HG02870 (cell line): ENCODE measurements around the gene ZMYM2.

ENCODE experiments used
- ATAC-seq: cut with Tn5 transposase; IDR thresholded peaks from one replicate; pipeline ENCODE4 v1.9.1; 2021; ENCODE audit warnings: mild to moderate bottlenecking, moderate library complexity; ENCODE audit not compliant: unreplicated experiment

Gene ZMYM2

GRCh38 chr13:20101467-20102316, 143.2 kb downstream of the ZMYM2 start:
- ATAC-seq, result no peak

- ATAC-seq, result no peak
Observed at GRCh38 chr13:20102525-20103180, 144.1 kb downstream of the ZMYM2 start.

DNA sequence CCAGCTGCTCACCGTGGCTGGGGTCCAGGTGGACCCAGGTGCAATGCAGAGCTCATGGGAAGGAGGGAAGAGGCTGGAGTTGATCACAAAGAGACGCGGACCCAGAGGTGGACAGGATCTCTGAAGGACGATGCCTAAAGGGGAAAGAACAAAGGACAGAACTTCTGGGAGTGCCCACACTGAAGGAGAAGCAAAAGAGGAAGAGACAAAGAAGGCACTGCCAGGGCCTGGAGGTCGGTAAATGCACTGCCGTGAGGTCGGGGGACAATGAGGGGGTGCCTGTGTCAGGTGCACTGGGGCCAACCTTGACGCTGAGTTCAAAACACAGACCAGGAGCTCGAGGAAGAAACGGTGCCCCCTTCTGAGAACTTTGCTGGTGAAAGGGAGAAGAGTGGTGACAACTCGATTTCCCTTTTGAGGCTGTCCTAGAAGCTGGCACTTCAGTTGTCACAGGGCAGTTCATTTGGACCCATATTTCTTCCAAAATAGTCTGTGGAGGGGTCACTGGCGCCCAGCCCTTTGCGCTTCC, 146.7 kb downstream of the ZMYM2 start:
- no peak for ATAC-seq

- no peak for ATAC-seq
Observed at GRCh38 chr13:20106742-20107141, 148.2 kb downstream of the ZMYM2 start.

- ATAC-seq, result no peak
Observed at GRCh38 chr13:20109037-20109436, 150.5 kb downstream of the ZMYM2 start.

DNA sequence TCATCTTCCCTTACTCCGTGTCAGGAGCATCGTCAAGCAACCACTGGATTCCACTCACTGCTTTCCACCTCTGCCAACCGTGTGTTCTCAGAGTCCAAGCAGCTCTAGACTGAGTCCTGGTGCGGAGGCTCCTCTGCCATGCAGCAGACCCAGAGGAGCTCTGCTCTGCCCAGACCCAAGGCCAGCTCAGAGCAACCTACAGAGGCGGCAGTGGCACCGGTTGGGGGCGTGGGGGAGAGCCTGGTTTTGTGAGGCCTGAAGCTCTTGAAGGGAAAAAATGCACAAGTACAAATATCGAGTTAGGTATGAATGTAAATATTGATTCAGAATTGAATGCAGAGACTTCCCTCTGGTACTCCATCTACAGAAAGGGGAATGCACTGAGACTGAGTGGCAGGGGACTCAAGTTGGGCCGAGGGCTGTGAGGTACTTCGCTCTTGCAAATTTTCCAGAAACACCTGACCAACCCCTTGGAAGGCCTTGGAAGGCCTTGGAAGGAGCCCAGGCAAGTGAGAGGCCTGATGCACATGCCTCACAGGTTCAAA, 155.6 kb downstream of the ZMYM2 start:
- no peak for ATAC-seq

- ATAC-seq, result no peak
Observed at GRCh38 chr13:20116213-20116612, 157.7 kb downstream of the ZMYM2 start.

DNA sequence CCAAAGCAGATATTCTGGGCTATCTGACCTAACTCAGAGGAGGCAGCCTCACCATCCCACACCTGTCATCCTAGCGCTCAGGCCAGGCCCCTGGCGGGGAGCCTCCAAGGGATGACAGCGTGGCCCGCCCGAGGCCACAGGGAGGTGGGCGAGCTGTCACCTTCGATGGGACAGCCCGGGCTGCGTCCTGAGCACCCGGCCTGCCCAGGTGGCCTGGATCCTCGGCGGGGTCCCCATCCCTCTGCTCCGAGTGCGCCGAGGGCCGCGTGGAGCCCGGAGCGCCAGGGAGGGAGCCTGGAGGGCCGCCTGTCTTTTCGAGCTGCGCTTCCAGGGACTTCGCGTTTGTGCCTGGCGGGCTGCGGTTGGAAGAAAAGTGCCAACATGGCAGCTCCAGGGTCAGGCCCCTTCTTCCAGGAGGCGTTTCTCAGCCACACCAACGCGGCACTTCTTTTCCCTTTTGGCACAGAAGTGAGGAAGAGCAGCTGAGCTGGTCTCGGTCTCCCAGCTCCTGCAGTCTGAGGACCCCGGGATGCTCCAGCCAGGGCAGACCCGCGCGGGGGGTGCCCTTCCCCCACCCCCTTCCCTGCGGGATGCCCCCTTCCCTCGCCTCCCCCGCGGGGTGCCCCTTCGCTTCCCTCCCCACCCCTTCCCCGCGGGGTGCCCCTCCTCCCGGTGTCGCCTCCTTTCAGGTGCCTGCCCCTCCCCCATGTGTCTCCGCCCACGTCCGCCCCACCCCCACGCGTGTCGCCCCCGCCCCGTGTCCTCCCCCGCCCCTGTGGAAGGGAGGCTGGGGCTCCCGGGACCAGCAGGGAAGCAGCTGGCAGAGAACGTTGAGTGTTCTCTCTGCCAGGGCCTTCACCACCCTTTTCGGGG, 160.0 kb downstream of the ZMYM2 start:
- ATAC-seq, result peak; percentile 4

GRCh38 chr13:20119960-20120359, 161.4 kb downstream of the ZMYM2 start:
- ATAC-seq, result no peak

DNA sequence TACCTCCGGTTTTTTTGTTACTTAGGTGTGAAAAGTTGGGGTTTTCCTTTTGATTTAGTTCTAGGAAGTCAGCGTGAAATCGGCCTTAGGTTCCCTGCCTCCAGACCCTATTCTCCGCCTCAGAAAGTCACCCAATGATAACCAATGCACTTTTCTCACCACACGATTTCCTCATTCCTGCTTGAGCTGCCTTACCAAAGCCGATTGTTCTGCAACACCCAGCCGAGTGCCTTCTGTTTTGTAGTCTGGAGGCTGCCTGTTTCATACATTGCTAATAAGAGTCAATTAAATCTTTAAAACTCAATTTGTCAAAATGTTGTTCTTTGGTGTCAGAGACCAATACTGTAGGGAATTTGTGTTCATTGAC, 162.6 kb downstream of the ZMYM2 start:
- no peak for ATAC-seq

- ATAC-seq, result no peak
Observed at GRCh38 chr13:20124303-20124702, 165.8 kb downstream of the ZMYM2 start.

DNA sequence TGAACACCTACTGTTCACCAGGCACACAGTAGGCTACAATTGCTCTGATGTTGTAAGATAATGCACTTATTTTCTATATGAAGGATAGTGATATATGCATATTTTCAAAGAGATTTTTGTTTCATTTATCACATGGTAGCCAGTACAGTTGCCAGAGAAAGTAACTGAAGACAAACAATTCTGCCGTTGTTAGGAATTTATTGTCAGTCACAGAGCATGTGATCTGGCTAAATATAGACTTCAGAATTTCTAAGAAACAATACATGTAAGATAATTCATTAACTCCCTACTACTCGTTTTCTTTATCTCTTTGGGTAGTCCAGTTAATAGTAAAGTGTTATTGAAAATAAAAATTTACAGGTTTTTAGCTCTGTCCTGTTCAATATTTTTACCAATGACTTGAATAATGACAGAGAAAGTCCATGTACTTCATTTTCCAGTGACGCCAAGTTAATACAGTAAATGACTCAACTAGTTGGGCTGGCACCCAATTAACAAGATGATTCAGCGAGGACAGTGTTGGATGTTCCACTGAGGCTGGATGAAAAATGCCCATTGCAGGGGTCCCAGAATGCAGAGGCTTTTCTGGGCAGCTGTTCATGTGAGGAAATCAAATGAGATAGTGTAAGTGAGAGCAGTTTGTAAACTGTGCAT, 166.7 kb downstream of the ZMYM2 start:
- no peak for ATAC-seq

GRCh38 chr13:20125783-20126165, 167.2 kb downstream of the ZMYM2 start:
- ATAC-seq, result no peak

- no peak for ATAC-seq
Observed at GRCh38 chr13:20126541-20127261, 168.2 kb downstream of the ZMYM2 start.

DNA sequence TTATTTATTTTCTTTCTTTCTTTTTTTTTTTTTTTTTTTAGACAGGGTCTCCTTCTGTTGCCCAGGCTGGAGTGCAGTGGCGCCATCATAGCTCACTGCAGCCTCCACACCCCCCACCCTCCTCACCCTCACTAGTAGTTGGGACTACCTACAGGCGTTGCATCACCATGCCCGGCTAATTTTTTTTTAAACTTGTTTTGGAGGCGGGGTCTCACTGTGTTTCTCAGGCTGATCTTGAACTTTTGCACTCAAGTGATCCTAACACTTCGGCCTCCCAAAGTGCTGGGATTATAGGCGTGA, 168.7 kb downstream of the ZMYM2 start:
- no peak for ATAC-seq

- ATAC-seq, result no peak
Observed at GRCh38 chr13:20127562-20128458, 169.3 kb downstream of the ZMYM2 start.

GRCh38 chr13:20128459-20128931, 170.0 kb downstream of the ZMYM2 start:
- no peak for ATAC-seq

DNA sequence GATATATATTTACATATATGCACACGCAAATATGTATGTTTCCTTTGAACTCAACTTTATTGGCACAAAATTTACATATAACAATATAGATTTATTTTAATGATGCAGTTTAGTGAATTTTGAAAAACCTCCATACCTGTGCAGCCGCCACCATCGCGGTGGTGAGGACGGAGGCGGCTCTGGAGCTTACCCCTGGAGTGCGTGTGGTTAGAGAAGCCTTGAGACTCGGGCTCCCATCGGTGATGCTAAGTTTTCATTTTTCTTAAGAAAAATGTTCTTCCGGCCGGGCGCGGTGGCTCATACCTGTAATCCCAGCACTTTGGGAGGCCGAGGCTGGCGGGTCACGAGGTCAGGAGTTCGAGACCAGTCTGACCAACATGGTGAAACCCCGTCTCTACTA, 170.5 kb downstream of the ZMYM2 start:
- no peak for ATAC-seq

- ATAC-seq, result no peak
Observed at GRCh38 chr13:20130012-20130411, 171.5 kb downstream of the ZMYM2 start.
